CD4-positive, alpha-beta T cell treated with Interleukin-4 for 1 hour (primary cell): ENCODE measurements around the gene KRTAP3-1.
"Not testable (repeated sequence)": the region's sequence is repeated elsewhere in the genome, so short reads cannot be mapped to it uniquely, and the experiment has no call there.

Source experiments
- DNase-seq, 2 donors: peaks; one replicate each; pipeline ENCODE4 v3.0.0-alpha.2; 2020 to 2022

KRTAP3-1 gene

GRCh38 chr17:41008811-41009210, at the start of gene KRTAP3-1:
TSS of gene KRTAP3-1 (minus strand) at chr17:41009128. CDS start at chr17:41009074, 54 bp downstream.
- no peak for DNase-seq

GRCh38 chr17:41057547-41057946, 48.6 kb upstream of the KRTAP3-1 start:
- DNase-seq, result no peak

- not testable (repeated sequence) for DNase-seq
Measured at GRCh38 chr17:41055130-41055529, 46.2 kb upstream of the KRTAP3-1 start, which contains the start of gene KRTAP2-2. TSS of gene KRTAP2-2 (minus strand) at chr17:41055230. CDS start at chr17:41055211, 19 bp downstream.

- not testable (repeated sequence) for DNase-seq
Measured at GRCh38 chr17:41054556-41054955, 45.6 kb upstream of the KRTAP3-1 start.

- no peak for DNase-seq
Measured at GRCh38 chr17:41054025-41054424, 45.1 kb upstream of the KRTAP3-1 start.

GRCh38 chr17:41052566-41052965, 43.6 kb upstream of the KRTAP3-1 start:
- DNase-seq, result no peak

GRCh38 chr17:41049110-41049509, 40.2 kb upstream of the KRTAP3-1 start:
- no peak for DNase-seq

GRCh38 chr17:41048441-41048840, 39.5 kb upstream of the KRTAP3-1 start:
- no peak for DNase-seq

- DNase-seq, result not testable (repeated sequence)
Measured at GRCh38 chr17:41046735-41047465, 38.0 kb upstream of the KRTAP3-1 start, which contains the start of gene KRTAP2-1. TSS of gene KRTAP2-1 (minus strand) at chr17:41047316. CDS start at chr17:41047267, 49 bp downstream.

- DNase-seq, result no peak
Measured at GRCh38 chr17:41042953-41043352, 34.0 kb upstream of the KRTAP3-1 start.

GRCh38 chr17:41040783-41041571, 32.0 kb upstream of the KRTAP3-1 start, which contains the start of gene KRTAP1-1:
TSS of gene KRTAP1-1 (minus strand) at chr17:41041450. CDS start at chr17:41041397, 53 bp downstream.
- DNase-seq, result not testable (repeated sequence)

- DNase-seq, result no peak
Measured at GRCh38 chr17:41037853-41038350, 29.0 kb upstream of the KRTAP3-1 start.

- DNase-seq, result not testable (repeated sequence)
Measured at GRCh38 chr17:41034346-41034935, 25.5 kb upstream of the KRTAP3-1 start, which contains the start of gene KRTAP1-3. TSS of gene KRTAP1-3 (minus strand) at chr17:41034874. CDS start at chr17:41034821, 53 bp downstream.

GRCh38 chr17:41029633-41030245, 20.8 kb upstream of the KRTAP3-1 start, which contains the start of gene KRTAP1-4:
TSS of gene KRTAP1-4 (minus strand) at chr17:41030195. CDS start at chr17:41030078, 117 bp downstream.
- no peak for DNase-seq

- no peak for DNase-seq
Measured at GRCh38 chr17:41026715-41027471, 18.0 kb upstream of the KRTAP3-1 start, which contains the start of gene KRTAP1-5. TSS of gene KRTAP1-5 (minus strand) at chr17:41027208. CDS start at chr17:41027155, 53 bp downstream.

GRCh38 chr17:41024697-41025096, 15.8 kb upstream of the KRTAP3-1 start:
- DNase-seq, result no peak

- DNase-seq, result no peak
Measured at GRCh38 chr17:41020336-41020735, 11.4 kb upstream of the KRTAP3-1 start.

GRCh38 chr17:41019415-41019814, 10.5 kb upstream of the KRTAP3-1 start:
- DNase-seq, result no peak

- DNase-seq, result no peak
Measured at GRCh38 chr17:41018541-41018940, 9.6 kb upstream of the KRTAP3-1 start.

GRCh38 chr17:41016578-41017215, 7.8 kb upstream of the KRTAP3-1 start:
- DNase-seq, result no peak

GRCh38 chr17:41015454-41015853, 6.5 kb upstream of the KRTAP3-1 start:
- no peak for DNase-seq
